Stimulated activated CD4-positive, alpha-beta T cell treated with anti-CD3 and anti-CD28 coated beads, Interleukin-12 subunit alpha, Interleukin-12 subunit beta, amount 100 ng/mL, for 24 hours (primary cell): Measurements from ENCODE around the gene KRTAP4-6.
"Not testable (repeated sequence)": the region's sequence is repeated elsewhere in the genome, so short reads cannot be mapped to it uniquely, and the experiment has no call there.

Source experiments
- DNase-seq, 2 experiments: peaks; one replicate each; pipeline ENCODE4 v3.0.0-alpha.2; 2020; ENCODE audit warnings: low read depth in 2 of 2

KRTAP4-6 gene

DNA sequence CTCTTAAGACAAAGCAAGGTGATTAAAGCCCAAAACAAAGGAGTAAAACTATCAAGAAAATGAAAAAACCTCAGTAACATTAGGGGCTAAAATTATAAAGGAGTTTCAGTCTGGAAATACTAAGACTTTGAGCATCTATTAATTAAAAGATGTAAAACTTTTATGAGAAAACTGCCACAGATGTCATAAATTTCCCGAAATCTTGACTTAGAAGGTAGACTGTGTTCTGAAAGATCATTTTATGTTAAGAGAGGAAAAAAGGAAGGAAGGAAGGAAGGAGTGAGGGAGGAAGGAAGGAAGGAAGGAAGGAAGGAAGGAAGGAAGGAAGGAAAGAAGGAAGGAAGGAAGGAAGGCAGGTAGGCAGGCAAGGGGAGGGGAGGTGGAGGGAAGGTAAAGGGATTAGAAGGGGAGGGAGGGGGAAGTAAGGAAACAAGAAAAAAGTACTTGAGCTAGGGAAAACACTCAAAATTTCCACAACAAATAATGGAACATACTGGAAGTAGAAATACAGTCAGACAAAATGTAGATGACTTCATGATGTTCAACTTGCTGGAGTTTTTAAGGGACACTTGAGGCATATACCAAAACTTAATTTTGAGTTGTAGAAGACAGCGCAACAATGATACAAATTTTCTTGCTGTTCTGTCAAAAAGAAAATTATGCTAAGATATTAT lies 7.3 kb upstream of the KRTAP4-6 start:
- DNase-seq = no peak

DNA sequence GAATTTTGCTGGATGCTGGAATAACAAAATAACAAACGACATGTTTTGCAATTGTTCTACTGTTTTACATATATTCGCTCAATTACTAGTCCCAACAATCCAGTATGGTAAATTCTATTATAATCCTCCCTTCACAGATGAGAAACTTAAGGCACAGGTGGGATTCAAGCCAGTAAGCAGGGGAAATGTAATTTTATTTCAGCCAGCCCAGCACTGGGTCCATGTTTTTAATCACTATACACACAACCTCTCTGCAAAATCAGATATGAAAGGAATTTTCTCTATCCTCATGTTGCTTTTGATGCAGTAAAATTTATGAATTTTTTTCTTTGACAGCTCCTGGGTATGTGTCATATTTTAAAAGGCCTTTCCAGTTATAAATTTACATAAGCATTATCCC lies 4.9 kb upstream of the KRTAP4-6 start:
- no peak for DNase-seq

- DNase-seq = no peak
Measured at GRCh38 chr17:41144846-41145245, 4.5 kb upstream of the KRTAP4-6 start.

DNA sequence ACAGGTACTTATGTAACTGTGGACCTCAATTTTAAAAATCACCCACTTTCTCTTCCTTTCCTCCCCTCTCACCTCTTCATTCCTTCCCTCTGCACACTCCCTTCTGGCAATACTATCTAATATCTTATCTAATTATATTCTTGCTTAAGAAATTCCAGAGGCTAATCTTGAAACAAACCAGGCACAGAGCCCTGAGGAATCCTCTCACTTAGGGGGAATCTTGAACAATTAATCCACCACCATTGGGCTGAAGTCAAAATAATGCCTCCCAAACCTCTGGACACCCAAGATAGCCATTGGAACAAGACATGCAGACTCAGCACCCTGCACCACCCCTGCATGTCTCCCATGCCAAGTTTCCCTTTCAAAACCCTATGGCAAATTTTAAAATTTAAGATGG lies 1.0 kb upstream of the KRTAP4-6 start:
- DNase-seq = no peak

- DNase-seq = not testable (repeated sequence)
Measured at GRCh38 chr17:41139865-41140264, 479 bp downstream of the KRTAP4-6 start.

DNA sequence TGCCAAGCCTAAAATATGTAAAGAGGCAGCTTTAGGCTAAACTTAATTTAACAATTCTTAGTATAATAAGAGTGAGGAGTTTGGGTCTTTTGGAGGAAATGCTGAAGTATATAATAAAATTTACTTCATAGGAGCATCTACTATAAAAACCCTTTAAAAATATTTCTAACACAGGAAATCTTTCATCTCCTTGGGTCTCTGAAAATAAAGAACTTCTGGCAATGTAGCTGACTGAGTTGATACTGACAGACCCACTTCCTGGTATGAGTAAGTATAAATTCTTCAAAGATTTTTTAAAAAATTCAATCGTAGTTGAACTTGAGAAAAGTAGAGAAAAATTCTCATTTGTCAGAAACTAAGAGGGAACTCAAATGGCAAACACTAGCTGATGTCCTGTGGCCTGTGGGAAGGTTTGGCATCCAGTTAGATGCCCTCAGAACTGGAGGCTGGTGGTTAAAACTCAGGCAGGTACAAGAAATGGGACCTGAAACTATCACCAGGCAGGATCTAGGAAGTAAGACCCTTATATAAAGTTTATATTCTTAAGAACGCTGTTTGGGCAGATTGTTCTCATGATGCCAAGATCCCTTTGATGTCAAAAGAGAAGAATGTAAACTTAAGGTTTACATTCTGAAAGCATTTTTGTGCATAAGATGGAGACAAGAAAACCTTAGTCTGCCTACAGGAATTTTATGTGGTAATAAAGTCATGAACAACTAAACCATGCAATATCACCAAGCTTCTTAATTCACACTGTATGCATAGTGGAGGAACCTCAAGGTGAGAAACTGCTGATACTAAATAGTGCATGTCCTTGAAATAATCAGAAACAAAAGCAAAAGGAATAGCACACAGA lies 6.2 kb downstream of the KRTAP4-6 start:
- DNase-seq = no peak

GRCh38 chr17:41131979-41132378 lies 8.4 kb downstream of the KRTAP4-6 start:
- no peak for DNase-seq

DNA sequence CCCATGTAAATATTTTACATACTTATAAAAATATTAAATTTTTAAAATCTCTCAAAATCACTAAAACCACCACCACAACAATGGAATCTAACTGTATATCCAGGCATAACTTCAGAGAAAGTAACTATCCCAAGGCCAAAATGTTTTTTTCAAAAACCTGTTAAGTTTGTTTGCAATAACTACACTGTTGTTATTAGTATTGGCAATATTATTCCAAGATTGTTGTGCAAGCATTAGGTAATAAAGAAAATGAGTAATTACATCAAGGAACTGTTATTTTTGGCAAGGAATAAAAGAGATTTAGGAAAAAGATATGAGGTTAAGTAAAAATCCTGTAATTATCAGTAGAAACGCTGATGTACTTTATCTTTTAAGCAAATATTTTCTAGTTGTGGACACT lies 13.0 kb downstream of the KRTAP4-6 start:
- no peak for DNase-seq

DNA sequence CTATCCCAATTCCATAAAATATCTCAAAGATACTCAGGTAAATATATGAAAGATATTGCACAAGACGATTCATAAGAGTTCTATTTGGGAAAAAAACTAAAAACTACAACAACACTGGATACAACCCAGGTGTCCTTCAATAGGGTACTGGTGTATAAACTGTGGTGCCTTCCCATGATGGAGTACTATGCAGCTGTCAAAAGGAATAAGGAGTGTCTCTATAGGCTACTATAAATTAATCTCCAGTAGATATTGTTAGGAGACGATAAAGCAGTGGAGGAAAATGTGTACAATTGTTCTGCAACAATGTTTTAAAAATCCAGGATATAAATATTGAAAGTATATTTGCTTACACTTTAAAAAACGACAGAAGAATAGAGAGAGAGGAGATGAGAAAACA lies 13.9 kb downstream of the KRTAP4-6 start:
- DNase-seq = no peak

DNA sequence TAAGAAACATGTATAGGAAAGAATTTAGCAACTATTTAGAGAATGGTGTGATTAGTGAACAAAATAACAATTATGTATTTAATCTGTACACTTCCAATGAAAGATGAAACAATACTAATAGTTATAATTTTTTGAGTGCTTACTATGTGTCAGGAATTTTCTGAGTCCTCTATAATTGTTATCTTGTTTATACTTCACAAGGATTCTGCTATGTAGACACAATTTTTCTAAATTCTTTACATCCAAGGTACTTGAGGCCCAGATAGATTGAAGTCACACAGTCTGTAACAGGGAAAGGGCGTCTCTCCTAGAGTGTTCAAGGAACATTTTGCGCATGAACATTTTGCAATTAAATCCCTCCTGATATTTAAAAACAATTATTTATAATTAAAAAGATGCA lies 15.3 kb downstream of the KRTAP4-6 start:
- no peak for DNase-seq

DNA sequence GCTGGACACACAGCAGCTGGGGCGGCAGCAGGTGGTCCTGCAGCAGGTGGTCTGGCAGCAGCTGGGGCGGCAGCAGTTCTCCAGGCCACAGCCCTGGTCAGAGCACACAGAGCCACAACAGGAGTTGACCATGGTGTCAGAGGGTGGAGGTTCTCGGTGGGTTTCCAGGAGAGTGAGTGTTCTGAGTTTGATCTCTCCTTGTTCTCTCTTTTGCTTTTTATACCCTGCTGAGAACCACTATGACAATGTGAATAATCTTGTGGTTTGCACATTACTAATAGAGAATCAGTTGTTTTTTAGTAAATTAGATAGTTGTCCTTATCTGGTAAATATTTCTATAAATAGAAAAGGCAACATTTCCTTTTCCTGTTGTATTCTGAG lies 16.4 kb downstream of the KRTAP4-6 start, which contains the start of gene KRTAP4-12:
KRTAP4-12 (minus strand) TSS at position 192 of the 381 bp plus-strand sequence; CDS start at position 132, 60 bp downstream.
- DNase-seq = not testable (repeated sequence)

GRCh38 chr17:41123292-41123990 lies 16.9 kb downstream of the KRTAP4-6 start:
- not testable (repeated sequence) for DNase-seq

DNA sequence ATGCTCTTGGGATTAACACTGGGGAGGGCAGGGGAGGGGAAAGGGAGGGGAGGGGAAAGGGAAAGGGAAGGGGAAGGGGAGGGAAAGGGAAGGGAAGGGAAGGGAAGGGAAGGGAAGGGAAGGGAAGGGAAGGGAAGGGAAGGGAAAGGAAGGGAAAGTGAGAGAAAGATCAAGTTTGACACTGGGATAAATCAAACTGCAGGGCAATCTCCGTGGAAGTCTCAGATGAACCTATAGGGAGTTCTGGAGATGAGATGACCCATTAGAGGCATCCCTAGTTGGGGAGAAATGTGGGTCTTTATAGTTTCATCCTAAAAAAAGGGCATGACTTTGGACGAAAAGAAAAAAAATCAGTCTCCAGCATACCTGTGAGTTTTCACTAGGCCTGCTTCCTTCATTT lies 18.6 kb downstream of the KRTAP4-6 start:
- DNase-seq = no peak

GRCh38 chr17:41119696-41120690 lies 20.4 kb downstream of the KRTAP4-6 start:
- DNase-seq = not testable (repeated sequence)

- DNase-seq = no peak
Measured at GRCh38 chr17:41118721-41119120, 21.6 kb downstream of the KRTAP4-6 start.

DNA sequence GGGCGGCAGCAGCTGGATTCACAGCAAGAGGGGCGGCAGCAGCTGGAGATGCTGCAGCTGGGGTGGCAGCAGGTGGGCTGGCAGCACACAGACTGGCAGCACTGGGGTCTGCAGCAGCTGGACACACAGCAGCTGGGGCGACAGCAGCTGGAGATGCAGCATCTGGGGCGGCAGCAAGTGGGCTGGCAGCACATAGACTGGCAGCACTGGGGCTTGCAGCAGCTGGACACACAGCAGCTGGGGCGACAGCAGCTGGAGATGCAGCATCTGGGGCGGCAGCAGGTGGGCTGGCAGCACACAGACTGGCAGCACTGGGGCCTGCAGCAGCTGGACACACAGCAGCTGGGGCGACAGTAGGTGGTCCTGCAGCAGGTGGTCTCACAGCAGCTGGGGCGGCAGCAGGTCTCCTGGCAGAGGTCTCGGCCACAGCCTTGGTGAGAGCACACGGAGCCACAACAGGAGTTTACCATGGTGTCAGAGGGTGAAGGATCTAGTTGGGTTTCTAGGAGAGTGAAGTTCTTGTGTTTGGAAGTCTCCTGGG lies 22.4 kb downstream of the KRTAP4-6 start, which contains the start of gene KRTAP4-11:
KRTAP4-11 (minus strand) TSS at position 528 of the 541 bp plus-strand sequence; CDS start at position 470, 58 bp downstream.
- not testable (repeated sequence) for DNase-seq

GRCh38 chr17:41116297-41116696 lies 24.0 kb downstream of the KRTAP4-6 start:
- no peak for DNase-seq

DNA sequence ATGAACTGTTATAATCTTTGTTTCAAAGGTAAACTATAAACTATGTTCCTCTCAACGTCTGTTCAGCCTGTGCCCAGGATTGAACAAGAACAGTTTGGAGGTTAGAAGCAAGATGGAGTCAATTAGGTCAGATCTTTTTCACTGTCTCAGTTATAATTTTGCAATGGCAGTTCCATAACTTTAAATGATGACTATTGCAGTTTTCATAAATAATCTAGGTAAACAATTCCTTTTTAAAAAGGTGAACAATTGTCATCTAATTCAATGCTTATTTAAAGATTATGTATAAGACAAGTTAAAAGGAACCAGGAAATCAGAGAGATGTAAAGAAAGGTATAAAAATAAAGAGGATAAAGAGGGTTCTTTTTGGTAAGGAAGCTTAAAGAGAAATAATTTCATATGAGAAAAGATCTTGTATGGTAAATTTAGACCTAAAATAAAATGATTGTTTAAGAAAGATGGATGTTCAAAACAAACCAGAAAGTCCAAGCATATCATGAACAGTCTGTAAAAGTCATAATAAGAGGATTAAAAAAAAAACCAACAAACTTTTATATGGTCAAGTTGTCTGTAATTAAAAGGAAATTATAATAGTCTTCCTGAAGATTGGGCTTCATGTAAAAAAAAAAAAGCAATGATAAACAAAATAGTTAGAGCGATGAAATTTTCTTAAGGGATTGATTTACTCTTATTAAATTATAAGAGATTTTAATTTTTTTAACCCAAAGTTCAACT lies 29.0 kb downstream of the KRTAP4-6 start:
- no peak for DNase-seq

- not testable (repeated sequence) for DNase-seq
Measured at GRCh38 chr17:41108728-41109386, 31.5 kb downstream of the KRTAP4-6 start.
